GM12878 (cell line): ENCODE measurements around the gene GPC3.

Source experiments
- HDAC6 ChIP-seq: fragments of 200-600 bp; sonication (generic); IDR thresholded peaks from one replicate; pipeline ENCODE4 v1.8.0; 2017; ENCODE audit warnings: antibody characterized with exemption; ENCODE audit not compliant: unreplicated experiment
- NR2C2 ChIP-seq: IDR thresholded peaks from 2 replicates; pipeline ENCODE4 v1.6.1; 2011; ENCODE audit warnings: borderline replicate concordance, low read depth; ENCODE audit not compliant: control insufficient read depth, insufficient read length
- POLR2A ChIP-seq: IDR thresholded peaks from 2 replicates; pipeline ENCODE4 v1.6.1; 2011; ENCODE audit warnings: low read depth, mild to moderate bottlenecking, low read length
- TAF1 ChIP-seq: IDR thresholded peaks from 2 replicates; pipeline ENCODE4 v1.6.1; 2011; ENCODE audit warnings: mild to moderate bottlenecking, low read depth, low read length, borderline replicate concordance
- TCF12 ChIP-seq: IDR thresholded peaks from 2 replicates; pipeline ENCODE4 v1.6.1; 2011; ENCODE audit warnings: low read depth, mild to moderate bottlenecking, low read length
- ZNF207 ChIP-seq: fragments of 450-650 bp; IDR thresholded peaks from 2 replicates; pipeline ENCODE4 v1.6.1; 2014; ENCODE audit warnings: antibody characterized with exemption, mild to moderate bottlenecking, borderline replicate concordance
- ZNF274 ChIP-seq: IDR thresholded peaks from one replicate; pipeline ENCODE4 v1.8.0; 2011; ENCODE audit not compliant: insufficient read length, insufficient read depth
- TF ChIP-seq, protein P1 (sequence below), 3 experiments: IDR thresholded peaks in 2 of 3; conservative IDR thresholded peaks in 1 of 3; 2 replicates each; pipeline ENCODE4 v1.5.1; 2011; ENCODE audit warnings: low read depth in 3 of 3, low read length in 3 of 3, mild to moderate bottlenecking in 3 of 3, control low read depth in 2 of 3, moderate library complexity in 2 of 3, inconsistent platforms in 1 of 3, mixed read lengths in 1 of 3; ENCODE audit not compliant: control insufficient read depth in 2 of 3, insufficient read depth in 1 of 3; ENCODE audit errors: extremely low read depth in 1 of 3
- TF ChIP-seq, protein P2 (sequence below): IDR thresholded peaks from 2 replicates; pipeline ENCODE4 v1.6.1; 2012; ENCODE audit warnings: improper control_type of control experiment, low read depth, low read length; ENCODE audit not compliant: insufficient replicate concordance

DNA sequence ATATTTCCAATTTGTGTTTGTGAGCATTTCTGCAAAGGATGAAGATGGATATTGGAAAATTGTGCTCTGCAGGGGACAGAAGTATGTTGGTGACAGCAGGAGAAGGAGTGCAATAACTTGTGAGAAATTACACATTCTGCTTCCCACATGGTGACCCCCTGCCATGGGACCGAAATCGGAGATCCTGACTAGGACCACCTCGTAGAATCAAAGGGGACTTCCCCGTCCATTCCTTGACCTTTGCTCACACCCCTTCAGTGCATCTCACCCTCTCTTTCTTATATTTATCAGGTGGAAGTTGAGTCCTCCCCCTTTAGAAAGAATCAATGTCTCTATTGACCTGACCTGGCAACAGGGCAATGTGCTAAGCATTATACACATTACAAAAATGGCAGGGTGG, 451.2 kb downstream of the GPC3 start:
- TF ChIP-seq, protein P1, sequence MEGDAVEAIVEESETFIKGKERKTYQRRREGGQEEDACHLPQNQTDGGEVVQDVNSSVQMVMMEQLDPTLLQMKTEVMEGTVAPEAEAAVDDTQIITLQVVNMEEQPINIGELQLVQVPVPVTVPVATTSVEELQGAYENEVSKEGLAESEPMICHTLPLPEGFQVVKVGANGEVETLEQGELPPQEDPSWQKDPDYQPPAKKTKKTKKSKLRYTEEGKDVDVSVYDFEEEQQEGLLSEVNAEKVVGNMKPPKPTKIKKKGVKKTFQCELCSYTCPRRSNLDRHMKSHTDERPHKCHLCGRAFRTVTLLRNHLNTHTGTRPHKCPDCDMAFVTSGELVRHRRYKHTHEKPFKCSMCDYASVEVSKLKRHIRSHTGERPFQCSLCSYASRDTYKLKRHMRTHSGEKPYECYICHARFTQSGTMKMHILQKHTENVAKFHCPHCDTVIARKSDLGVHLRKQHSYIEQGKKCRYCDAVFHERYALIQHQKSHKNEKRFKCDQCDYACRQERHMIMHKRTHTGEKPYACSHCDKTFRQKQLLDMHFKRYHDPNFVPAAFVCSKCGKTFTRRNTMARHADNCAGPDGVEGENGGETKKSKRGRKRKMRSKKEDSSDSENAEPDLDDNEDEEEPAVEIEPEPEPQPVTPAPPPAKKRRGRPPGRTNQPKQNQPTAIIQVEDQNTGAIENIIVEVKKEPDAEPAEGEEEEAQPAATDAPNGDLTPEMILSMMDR (IDR thresholded peaks at IDR 0.05 in 2 of 3, conservative IDR thresholded peaks at IDR 0.05 in 1 of 3; ENCODE audit: control insufficient read depth in 2 of 3, extremely low read depth in 1 of 3, insufficient read depth in 1 of 3, low read depth in 3 of 3, low read length in 3 of 3), result no peak
- TF ChIP-seq HDAC6 (no peak), ZNF207 (no peak), NR2C2 (no peak), ZNF274 (no peak), POLR2A (no peak), TAF1 (no peak), TCF12 (no peak)
- TF ChIP-seq, protein P2, sequence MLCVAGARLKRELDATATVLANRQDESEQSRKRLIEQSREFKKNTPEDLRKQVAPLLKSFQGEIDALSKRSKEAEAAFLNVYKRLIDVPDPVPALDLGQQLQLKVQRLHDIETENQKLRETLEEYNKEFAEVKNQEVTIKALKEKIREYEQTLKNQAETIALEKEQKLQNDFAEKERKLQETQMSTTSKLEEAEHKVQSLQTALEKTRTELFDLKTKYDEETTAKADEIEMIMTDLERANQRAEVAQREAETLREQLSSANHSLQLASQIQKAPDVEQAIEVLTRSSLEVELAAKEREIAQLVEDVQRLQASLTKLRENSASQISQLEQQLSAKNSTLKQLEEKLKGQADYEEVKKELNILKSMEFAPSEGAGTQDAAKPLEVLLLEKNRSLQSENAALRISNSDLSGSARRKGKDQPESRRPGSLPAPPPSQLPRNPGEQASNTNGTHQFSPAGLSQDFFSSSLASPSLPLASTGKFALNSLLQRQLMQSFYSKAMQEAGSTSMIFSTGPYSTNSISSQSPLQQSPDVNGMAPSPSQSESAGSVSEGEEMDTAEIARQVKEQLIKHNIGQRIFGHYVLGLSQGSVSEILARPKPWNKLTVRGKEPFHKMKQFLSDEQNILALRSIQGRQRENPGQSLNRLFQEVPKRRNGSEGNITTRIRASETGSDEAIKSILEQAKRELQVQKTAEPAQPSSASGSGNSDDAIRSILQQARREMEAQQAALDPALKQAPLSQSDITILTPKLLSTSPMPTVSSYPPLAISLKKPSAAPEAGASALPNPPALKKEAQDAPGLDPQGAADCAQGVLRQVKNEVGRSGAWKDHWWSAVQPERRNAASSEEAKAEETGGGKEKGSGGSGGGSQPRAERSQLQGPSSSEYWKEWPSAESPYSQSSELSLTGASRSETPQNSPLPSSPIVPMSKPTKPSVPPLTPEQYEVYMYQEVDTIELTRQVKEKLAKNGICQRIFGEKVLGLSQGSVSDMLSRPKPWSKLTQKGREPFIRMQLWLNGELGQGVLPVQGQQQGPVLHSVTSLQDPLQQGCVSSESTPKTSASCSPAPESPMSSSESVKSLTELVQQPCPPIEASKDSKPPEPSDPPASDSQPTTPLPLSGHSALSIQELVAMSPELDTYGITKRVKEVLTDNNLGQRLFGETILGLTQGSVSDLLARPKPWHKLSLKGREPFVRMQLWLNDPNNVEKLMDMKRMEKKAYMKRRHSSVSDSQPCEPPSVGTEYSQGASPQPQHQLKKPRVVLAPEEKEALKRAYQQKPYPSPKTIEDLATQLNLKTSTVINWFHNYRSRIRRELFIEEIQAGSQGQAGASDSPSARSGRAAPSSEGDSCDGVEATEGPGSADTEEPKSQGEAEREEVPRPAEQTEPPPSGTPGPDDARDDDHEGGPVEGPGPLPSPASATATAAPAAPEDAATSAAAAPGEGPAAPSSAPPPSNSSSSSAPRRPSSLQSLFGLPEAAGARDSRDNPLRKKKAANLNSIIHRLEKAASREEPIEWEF, result no peak
